ENCODE measurements around the gene SUGCT.

SUGCT gene

DNA sequence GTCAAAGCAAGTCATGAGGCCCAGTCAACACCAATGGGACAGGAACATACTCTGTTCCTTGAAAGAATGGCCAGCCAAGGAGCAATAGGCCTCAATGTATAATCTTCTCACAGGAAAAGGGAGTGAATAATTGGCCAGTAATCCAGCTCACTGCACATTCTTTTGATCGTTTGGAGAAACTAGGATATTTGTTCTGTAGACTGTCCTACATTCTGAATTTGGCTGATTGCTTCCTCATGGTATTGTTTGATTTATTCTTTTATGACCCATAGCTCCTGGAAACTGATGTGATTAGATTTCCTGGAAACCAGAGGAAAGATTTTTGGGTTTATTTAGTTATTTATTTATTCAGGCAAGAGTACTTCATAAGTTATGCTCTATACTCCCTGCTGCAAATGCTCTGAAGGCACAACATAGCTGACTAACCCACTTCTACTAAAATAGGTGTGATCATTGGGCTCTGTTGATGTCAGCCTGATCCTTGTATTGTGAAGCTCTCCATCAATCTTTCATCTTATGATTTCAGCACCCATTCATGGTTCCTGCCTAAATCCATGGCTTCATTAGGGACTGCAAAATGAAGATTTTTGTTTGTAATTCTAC is 745.2 kb downstream of the SUGCT start:
- CTCF ChIA-PET: interaction anchor here (1.1 to 1.6 kb wide), 2 partner anchors 10 to 863 kb away, joined by 3 read pairs; no protein-coding TSS in a partner anchor
- TF ChIP-seq, protein P1, sequence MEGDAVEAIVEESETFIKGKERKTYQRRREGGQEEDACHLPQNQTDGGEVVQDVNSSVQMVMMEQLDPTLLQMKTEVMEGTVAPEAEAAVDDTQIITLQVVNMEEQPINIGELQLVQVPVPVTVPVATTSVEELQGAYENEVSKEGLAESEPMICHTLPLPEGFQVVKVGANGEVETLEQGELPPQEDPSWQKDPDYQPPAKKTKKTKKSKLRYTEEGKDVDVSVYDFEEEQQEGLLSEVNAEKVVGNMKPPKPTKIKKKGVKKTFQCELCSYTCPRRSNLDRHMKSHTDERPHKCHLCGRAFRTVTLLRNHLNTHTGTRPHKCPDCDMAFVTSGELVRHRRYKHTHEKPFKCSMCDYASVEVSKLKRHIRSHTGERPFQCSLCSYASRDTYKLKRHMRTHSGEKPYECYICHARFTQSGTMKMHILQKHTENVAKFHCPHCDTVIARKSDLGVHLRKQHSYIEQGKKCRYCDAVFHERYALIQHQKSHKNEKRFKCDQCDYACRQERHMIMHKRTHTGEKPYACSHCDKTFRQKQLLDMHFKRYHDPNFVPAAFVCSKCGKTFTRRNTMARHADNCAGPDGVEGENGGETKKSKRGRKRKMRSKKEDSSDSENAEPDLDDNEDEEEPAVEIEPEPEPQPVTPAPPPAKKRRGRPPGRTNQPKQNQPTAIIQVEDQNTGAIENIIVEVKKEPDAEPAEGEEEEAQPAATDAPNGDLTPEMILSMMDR (IDR thresholded peaks at IDR 0.05; ENCODE audit: control extremely low read depth, extremely low read depth, low read depth, missing control alignments): no peak
- POLR2A ChIA-PET: no interaction called here
- no peak for DNase-seq (ENCODE audit: extremely low spot score)

GRCh38 chr7:40880581-40880980 is 745.8 kb downstream of the SUGCT start:
- ChIA-PET CTCF (interaction anchor here (1.1 to 1.6 kb wide), 2 partner anchors 11 to 863 kb away, joined by 3 read pairs; no protein-coding TSS in a partner anchor), POLR2A (no interaction called here)
- TF ChIP-seq, protein P1 (IDR thresholded peaks at IDR 0.05; ENCODE audit: control extremely low read depth, extremely low read depth, low read depth, missing control alignments): no peak
- DNase-seq (ENCODE audit: extremely low spot score): no peak

DNA sequence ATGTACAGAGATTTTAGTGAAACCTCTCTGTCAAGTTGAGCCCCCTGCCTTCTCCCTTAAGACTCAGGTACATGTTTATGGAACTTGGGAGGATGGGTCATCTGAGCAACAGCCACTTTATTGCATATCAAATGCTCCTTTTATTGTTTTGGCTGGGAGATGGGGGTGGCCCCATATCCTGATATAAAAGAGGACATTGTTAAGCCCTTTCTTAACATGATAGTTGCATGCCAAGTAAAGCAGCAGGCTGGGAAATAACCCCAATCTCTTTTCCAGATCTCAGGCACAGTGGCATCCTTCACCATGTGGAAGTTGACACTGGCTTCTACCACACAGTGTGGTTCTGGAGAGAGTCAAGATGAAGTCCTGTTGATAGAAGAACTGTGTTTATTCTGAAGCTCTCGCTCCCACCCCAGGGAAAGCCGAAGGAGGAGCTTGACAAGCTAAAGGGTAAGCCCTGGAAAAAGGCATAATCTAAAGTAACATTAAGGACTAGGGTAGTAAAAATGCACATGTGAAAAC is 746.7 kb downstream of the SUGCT start:
- no peak for DNase-seq (ENCODE audit: extremely low spot score)
- ChIA-PET CTCF (interaction anchor here (1.3 to 1.6 kb wide), 3 partner anchors 12 to 862 kb away, joined by 3 read pairs; no protein-coding TSS in a partner anchor), POLR2A (no interaction called here)
- TF ChIP-seq, protein P1 (IDR thresholded peaks at IDR 0.05; ENCODE audit: control extremely low read depth, extremely low read depth, low read depth, missing control alignments): no peak

DNA sequence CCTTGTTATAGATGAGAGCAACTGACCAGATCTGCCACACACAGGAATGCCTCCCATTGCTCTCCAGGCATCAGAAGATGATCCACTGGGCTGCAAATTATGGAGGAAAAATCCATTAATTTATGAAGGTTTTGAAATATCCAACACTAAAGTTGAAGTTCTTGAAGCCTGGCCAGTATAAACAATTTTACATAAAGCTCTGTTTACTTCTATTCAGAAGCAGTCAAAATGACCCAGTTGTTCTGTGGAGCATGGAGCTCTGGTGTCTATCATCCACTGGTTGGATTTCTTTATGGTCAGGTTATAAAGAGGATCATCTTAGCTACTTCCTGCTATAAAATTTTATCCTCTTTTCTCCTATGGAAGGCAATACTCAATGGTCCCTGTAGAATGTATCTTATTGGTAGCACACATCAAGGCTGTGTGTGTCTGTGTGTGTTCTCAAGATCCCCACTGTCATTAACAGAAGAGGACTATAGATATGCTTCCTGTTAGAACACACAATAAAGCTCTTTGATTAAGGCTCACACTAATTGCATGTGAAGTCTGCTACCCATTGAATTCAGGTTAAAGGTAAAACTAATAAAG is 747.4 kb downstream of the SUGCT start:
- no peak for DNase-seq (ENCODE audit: extremely low spot score)
- ChIA-PET CTCF (interaction anchor here (1.3 to 1.4 kb wide), 2 partner anchors 13 to 39 kb away, joined by 3 read pairs; no protein-coding TSS in a partner anchor), POLR2A (no interaction called here)
- TF ChIP-seq, protein P1 (IDR thresholded peaks at IDR 0.05; ENCODE audit: control extremely low read depth, extremely low read depth, low read depth, missing control alignments): no peak

GRCh38 chr7:40883826-40884225 is 749.0 kb downstream of the SUGCT start:
- ChIA-PET CTCF (no interaction called here), POLR2A (no interaction called here)
- DNase-seq (ENCODE audit: extremely low spot score): no peak
- TF ChIP-seq, protein P1 (IDR thresholded peaks at IDR 0.05; ENCODE audit: control extremely low read depth, extremely low read depth, low read depth, missing control alignments): no peak

GRCh38 chr7:40884241-40884640 is 749.4 kb downstream of the SUGCT start:
- CTCF ChIA-PET: no interaction called here
- no peak for DNase-seq (ENCODE audit: extremely low spot score)
- POLR2A ChIA-PET: no interaction called here
- TF ChIP-seq, protein P1 (IDR thresholded peaks at IDR 0.05; ENCODE audit: control extremely low read depth, extremely low read depth, low read depth, missing control alignments): no peak
